CD4-positive, alpha-beta T cell treated with Interleukin-6 for 4 hours (primary cell): ENCODE data around the gene C19orf25.
"Not testable (repeated sequence)": the region's sequence is repeated elsewhere in the genome, so short reads cannot be mapped to it uniquely, and the experiment has no call there.

Experiments used
- DNase-seq: peaks from one replicate; pipeline ENCODE4 v3.0.0-alpha.2; 2020; ENCODE audit warnings: mixed read lengths

The C19orf25 gene

GRCh38 chr19:1478934-1479707 is at the start of gene C19orf25:
TSS of gene C19orf25 (minus strand) at chr19:1479215. CDS start at chr19:1478903, 312 bp downstream.
- DNase-seq = peak; percentile 94

GRCh38 chr19:1527650-1528309 is 48.8 kb upstream of the C19orf25 start:
- no peak for DNase-seq

- no peak for DNase-seq
Observed at GRCh38 chr19:1526979-1527649, 48.1 kb upstream of the C19orf25 start.

- no peak for DNase-seq
Observed at GRCh38 chr19:1526066-1526778, 47.2 kb upstream of the C19orf25 start.

GRCh38 chr19:1525343-1525742 is 46.3 kb upstream of the C19orf25 start:
- DNase-seq = no peak

GRCh38 chr19:1524972-1525325 is 45.9 kb upstream of the C19orf25 start:
- DNase-seq = no peak

GRCh38 chr19:1524287-1524971 is 45.4 kb upstream of the C19orf25 start:
- DNase-seq = no peak

GRCh38 chr19:1523412-1524286 is 44.6 kb upstream of the C19orf25 start, which contains the start of gene PLK5:
TSS of gene PLK5 (plus strand) at chr19:1524077. CDS start at chr19:1526997, 2,920 bp downstream.
- no peak for DNase-seq

- no peak for DNase-seq
Observed at GRCh38 chr19:1522838-1523237, 43.8 kb upstream of the C19orf25 start.

- no peak for DNase-seq
Observed at GRCh38 chr19:1522061-1522460, 43.0 kb upstream of the C19orf25 start.

- no peak for DNase-seq
Observed at GRCh38 chr19:1521636-1522035, 42.6 kb upstream of the C19orf25 start.

GRCh38 chr19:1520203-1520780 is 41.3 kb upstream of the C19orf25 start:
- no peak for DNase-seq

GRCh38 chr19:1519802-1520201 is 40.8 kb upstream of the C19orf25 start:
- DNase-seq = not testable (repeated sequence)

GRCh38 chr19:1518471-1518870 is 39.5 kb upstream of the C19orf25 start:
- DNase-seq = no peak

- no peak for DNase-seq
Observed at GRCh38 chr19:1516395-1516753, 37.4 kb upstream of the C19orf25 start.

GRCh38 chr19:1514986-1515721 is 36.1 kb upstream of the C19orf25 start:
- no peak for DNase-seq

- DNase-seq = no peak
Observed at GRCh38 chr19:1514295-1514661, 35.3 kb upstream of the C19orf25 start.

GRCh38 chr19:1513499-1514294 is 34.7 kb upstream of the C19orf25 start:
- peak; percentile 76 for DNase-seq

GRCh38 chr19:1512671-1513498 is 33.9 kb upstream of the C19orf25 start, which contains the start of gene ADAMTSL5:
TSS of gene ADAMTSL5 (minus strand) at chr19:1513019. CDS start at chr19:1510943, 2,076 bp downstream.
- peak; percentile 79 for DNase-seq
